ENCODE measurements around the gene MRPL50.

Gene MRPL50

GRCh38 chr9:101427957-101428655 lies 29.7 kb upstream of the MRPL50 start:
- TF ChIP-seq EZH2 (optimal IDR thresholded peaks at IDR 0.05; ENCODE audit: low read depth, low read length) (no peak), EZH2phosphoT487 (IDR thresholded peaks at IDR 0.05; ENCODE audit: low read length) (no peak)
- TF ChIP-seq, protein P1, sequence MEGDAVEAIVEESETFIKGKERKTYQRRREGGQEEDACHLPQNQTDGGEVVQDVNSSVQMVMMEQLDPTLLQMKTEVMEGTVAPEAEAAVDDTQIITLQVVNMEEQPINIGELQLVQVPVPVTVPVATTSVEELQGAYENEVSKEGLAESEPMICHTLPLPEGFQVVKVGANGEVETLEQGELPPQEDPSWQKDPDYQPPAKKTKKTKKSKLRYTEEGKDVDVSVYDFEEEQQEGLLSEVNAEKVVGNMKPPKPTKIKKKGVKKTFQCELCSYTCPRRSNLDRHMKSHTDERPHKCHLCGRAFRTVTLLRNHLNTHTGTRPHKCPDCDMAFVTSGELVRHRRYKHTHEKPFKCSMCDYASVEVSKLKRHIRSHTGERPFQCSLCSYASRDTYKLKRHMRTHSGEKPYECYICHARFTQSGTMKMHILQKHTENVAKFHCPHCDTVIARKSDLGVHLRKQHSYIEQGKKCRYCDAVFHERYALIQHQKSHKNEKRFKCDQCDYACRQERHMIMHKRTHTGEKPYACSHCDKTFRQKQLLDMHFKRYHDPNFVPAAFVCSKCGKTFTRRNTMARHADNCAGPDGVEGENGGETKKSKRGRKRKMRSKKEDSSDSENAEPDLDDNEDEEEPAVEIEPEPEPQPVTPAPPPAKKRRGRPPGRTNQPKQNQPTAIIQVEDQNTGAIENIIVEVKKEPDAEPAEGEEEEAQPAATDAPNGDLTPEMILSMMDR (IDR thresholded peaks at IDR 0.05; ENCODE audit: low read length), result no peak
- H3F3A ChIP-seq (ENCODE audit: insufficient read depth, low read length), result peaks cover 41% of the 10 kb centered on the region
- H3K9ac ChIP-seq (ENCODE audit: low read length), result peak overlapping the region; percentile 67
- DNase-seq, result peak; percentile 97
- H4K20me1 ChIP-seq (ENCODE audit: insufficient read depth, low read length), result no peaks in the 10 kb centered on the region
- H3K27ac ChIP-seq (ENCODE audit: low read length), result peak overlapping the region; percentile 96
- no peaks in the 10 kb centered on the region for H3K27me3 ChIP-seq (replicated peaks; ENCODE audit: insufficient read depth, low read length)
- no peaks in the 10 kb centered on the region for H3K9me2 ChIP-seq (replicated peaks; ENCODE audit: insufficient read depth, low read length)
- peaks cover 72% of the 10 kb centered on the region for H3K4me1 ChIP-seq (ENCODE audit: low read length)
- peak overlapping the region; percentile 58 for H3K4me2 ChIP-seq (ENCODE audit: low read depth, low read length)
- H3K79me2 ChIP-seq (ENCODE audit: low read length), result peaks cover 7% of the 10 kb centered on the region; the same call in 1 of the 2 replicates
- H3K4me3 ChIP-seq (ENCODE audit: low read length), result peak overlapping the region; percentile 30
- H3K9me3 ChIP-seq (replicated peaks; ENCODE audit: insufficient read depth, low read length), result no peaks in the 10 kb centered on the region
- peak overlapping the region; percentile 7; the same call in 1 of the 2 replicates for H2AFZ ChIP-seq (ENCODE audit: low read length)
- H3K36me3 ChIP-seq (replicated peaks; ENCODE audit: insufficient read depth, low read length), result no peaks in the 10 kb centered on the region

GRCh38 chr9:101427358-101427757 lies 28.9 kb upstream of the MRPL50 start:
- Histone ChIP-seq H3K9me3 (replicated peaks; ENCODE audit: insufficient read depth, low read length) (no peaks in the 10 kb centered on the region), H3F3A (ENCODE audit: insufficient read depth, low read length) (peaks cover 41% of the 10 kb centered on the region), H3K4me1 (ENCODE audit: low read length) (peaks cover 72% of the 10 kb centered on the region), H3K27ac (ENCODE audit: low read length) (peak overlapping the region; percentile 96), H3K9ac (ENCODE audit: low read length) (peak overlapping the region; percentile 47; the same call in 1 of the 2 replicates), H4K20me1 (ENCODE audit: insufficient read depth, low read length) (no peaks in the 10 kb centered on the region), H2AFZ (ENCODE audit: low read length) (0 out of 2 replicates have a peak overlapping the region, but pooled peaks have one; percentile 2), H3K4me2 (ENCODE audit: low read depth, low read length) (peak overlapping the region; percentile 44), H3K79me2 (ENCODE audit: low read length) (peaks cover 7% of the 10 kb centered on the region; the same call in 1 of the 2 replicates), H3K36me3 (replicated peaks; ENCODE audit: insufficient read depth, low read length) (no peaks in the 10 kb centered on the region), H3K27me3 (replicated peaks; ENCODE audit: insufficient read depth, low read length) (no peaks in the 10 kb centered on the region), H3K4me3 (ENCODE audit: low read length) (no peak overlapping the region), H3K9me2 (replicated peaks; ENCODE audit: insufficient read depth, low read length) (no peaks in the 10 kb centered on the region)
- TF ChIP-seq EZH2phosphoT487 (IDR thresholded peaks at IDR 0.05; ENCODE audit: low read length) (no peak), EZH2 (optimal IDR thresholded peaks at IDR 0.05; ENCODE audit: low read depth, low read length) (no peak)
- DNase-seq, result peak; percentile 16

- Histone ChIP-seq H3K9me3 (replicated peaks; ENCODE audit: insufficient read depth, low read length) (no peaks in the 10 kb centered on the region), H4K20me1 (ENCODE audit: insufficient read depth, low read length) (no peaks in the 10 kb centered on the region), H3K79me2 (ENCODE audit: low read length) (no peaks in the 10 kb centered on the region), H3K36me3 (replicated peaks; ENCODE audit: insufficient read depth, low read length) (no peaks in the 10 kb centered on the region), H3K9me2 (replicated peaks; ENCODE audit: insufficient read depth, low read length) (no peaks in the 10 kb centered on the region), H2AFZ (ENCODE audit: low read length) (no peak overlapping the region), H3K4me3 (ENCODE audit: low read length) (no peak overlapping the region), H3F3A (ENCODE audit: insufficient read depth, low read length) (peaks cover 9% of the 10 kb centered on the region), H3K27me3 (replicated peaks; ENCODE audit: insufficient read depth, low read length) (no peaks in the 10 kb centered on the region), H3K9ac (ENCODE audit: low read length) (no peak overlapping the region), H3K4me1 (ENCODE audit: low read length) (peaks cover 19% of the 10 kb centered on the region), H3K4me2 (ENCODE audit: low read depth, low read length) (no peak overlapping the region), H3K27ac (ENCODE audit: low read length) (no peak overlapping the region)
- TF ChIP-seq, protein P1 (IDR thresholded peaks at IDR 0.05; ENCODE audit: low read length), result no peak
- no peak for TF ChIP-seq EZH2phosphoT487 (IDR thresholded peaks at IDR 0.05; ENCODE audit: low read length)
- TF ChIP-seq EZH2 (optimal IDR thresholded peaks at IDR 0.05; ENCODE audit: low read depth, low read length), result no peak
- DNase-seq, result no peak
Measured at GRCh38 chr9:101421653-101422065, 23.2 kb upstream of the MRPL50 start.

DNA sequence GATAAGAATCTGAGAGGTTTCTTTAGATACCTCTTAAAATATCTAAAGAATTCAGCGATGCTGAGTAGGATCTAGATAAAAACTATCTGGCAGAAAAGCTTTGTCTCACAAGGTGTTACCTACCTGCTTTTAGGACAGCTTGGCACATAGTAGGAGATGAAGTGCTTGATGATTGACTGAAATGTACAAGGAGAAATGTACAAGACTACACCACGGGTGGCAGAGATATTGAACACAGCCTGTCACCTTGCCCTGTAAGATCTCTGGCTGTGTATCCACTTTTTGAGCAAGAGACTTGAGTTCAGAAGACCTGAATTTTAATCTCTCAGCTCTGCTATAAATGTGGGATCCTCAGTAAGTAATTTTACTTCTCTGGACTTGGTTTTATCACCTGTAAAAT lies 21.4 kb upstream of the MRPL50 start:
- no peaks in the 10 kb centered on the region for H3K79me2 ChIP-seq (ENCODE audit: low read length)
- DNase-seq, result no peak
- no peaks in the 10 kb centered on the region for H3F3A ChIP-seq (ENCODE audit: insufficient read depth, low read length)
- no peak overlapping the region for H3K4me2 ChIP-seq (ENCODE audit: low read depth, low read length)
- TF ChIP-seq EZH2 (optimal IDR thresholded peaks at IDR 0.05; ENCODE audit: low read depth, low read length) (no peak), EZH2phosphoT487 (IDR thresholded peaks at IDR 0.05; ENCODE audit: low read length) (no peak)
- TF ChIP-seq, protein P1 (IDR thresholded peaks at IDR 0.05; ENCODE audit: low read length), result no peak
- no peak overlapping the region for H3K9ac ChIP-seq (ENCODE audit: low read length)
- peaks cover 1% of the 10 kb centered on the region for H3K4me1 ChIP-seq (ENCODE audit: low read length)
- no peaks in the 10 kb centered on the region for H4K20me1 ChIP-seq (ENCODE audit: insufficient read depth, low read length)
- H3K27me3 ChIP-seq (replicated peaks; ENCODE audit: insufficient read depth, low read length), result no peaks in the 10 kb centered on the region
- H3K9me2 ChIP-seq (replicated peaks; ENCODE audit: insufficient read depth, low read length), result no peaks in the 10 kb centered on the region
- H3K9me3 ChIP-seq (replicated peaks; ENCODE audit: insufficient read depth, low read length), result no peaks in the 10 kb centered on the region
- H2AFZ ChIP-seq (ENCODE audit: low read length), result no peak overlapping the region
- no peak overlapping the region for H3K4me3 ChIP-seq (ENCODE audit: low read length)
- no peak overlapping the region for H3K27ac ChIP-seq (ENCODE audit: low read length)
- H3K36me3 ChIP-seq (replicated peaks; ENCODE audit: insufficient read depth, low read length), result no peaks in the 10 kb centered on the region
